Measurements from ENCODE around the gene THAP6.

DNA sequence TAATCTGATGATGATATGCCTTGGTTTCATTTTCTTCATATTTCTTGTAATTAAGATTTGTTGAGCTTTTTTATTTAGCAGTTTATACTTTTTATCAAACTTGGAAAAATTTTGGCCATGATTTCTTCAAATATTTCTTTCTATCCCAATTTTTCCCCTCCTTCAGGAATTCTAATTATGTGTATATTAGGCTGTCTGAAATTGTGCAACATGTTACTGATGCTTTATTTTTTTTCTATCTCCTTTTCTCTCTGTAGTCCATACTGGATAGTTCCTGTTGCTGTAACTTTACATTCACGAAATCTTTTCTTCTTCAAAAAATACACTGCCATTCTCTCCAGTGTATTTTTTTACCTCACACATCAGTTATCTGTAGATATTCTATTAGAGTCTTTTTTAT lies 10.8 kb downstream of the THAP6 start:
- TF ChIP-seq CTCF (conservative IDR thresholded peaks at IDR 0.05; ENCODE audit: low read length): no peak
- TF ChIP-seq EZH2phosphoT487 (IDR thresholded peaks at IDR 0.05; ENCODE audit: borderline replicate concordance): no peak
